Osteoblast (primary cell): ENCODE results near the gene PTPRD. TPM values are rescaled to one million over a fixed set of nuclear protein-coding genes. Genes with fewer than 3 reads are reported as not detected.

Experiments used
- DNase-seq: peaks from one replicate; pipeline ENCODE4 v3.0.0; 2011; ENCODE audit warnings: low spot score, mixed read lengths; ENCODE audit not compliant: insufficient read length; ENCODE audit errors: missing footprints
- H2AFZ ChIP-seq: 2 replicates; pipeline ENCODE4 v1.6.0; 2011; ENCODE audit warnings: mild to moderate bottlenecking, low read length
- H3K27ac ChIP-seq: 2 replicates; pipeline ENCODE4 v1.5.1; 2011; ENCODE audit warnings: mild to moderate bottlenecking, low read depth, low read length, moderate library complexity
- H3K27me3 ChIP-seq: 2 replicates; pipeline ENCODE4 v1.6.0; 2012; ENCODE audit warnings: mild to moderate bottlenecking, control low read depth, inconsistent platforms, low read length, moderate library complexity; ENCODE audit not compliant: insufficient read depth
- H3K36me3 ChIP-seq: 2 replicates; pipeline ENCODE4 v1.5.1; 2011; ENCODE audit warnings: mild to moderate bottlenecking, low read length, control low read depth, moderate library complexity; ENCODE audit not compliant: insufficient read depth
- H3K4me1 ChIP-seq: 2 replicates; pipeline ENCODE4 v1.5.1; 2011; ENCODE audit warnings: mild to moderate bottlenecking, low read length, control low read depth, moderate library complexity; ENCODE audit not compliant: insufficient read depth
- H3K4me2 ChIP-seq: 2 replicates; pipeline ENCODE4 v1.6.0; 2011; ENCODE audit warnings: mild to moderate bottlenecking, low read length; ENCODE audit not compliant: insufficient read depth
- H3K4me3 ChIP-seq: fragments of 200-600 bp; sonication (generic); 3 replicates; pipeline ENCODE4 v1.5.1; 2012; ENCODE audit warnings: mild to moderate bottlenecking, low read length, inconsistent platforms; ENCODE audit not compliant: insufficient read depth
- H3K79me2 ChIP-seq: 2 replicates; pipeline ENCODE4 v1.6.0; 2012; ENCODE audit warnings: mild to moderate bottlenecking, low read length, control low read depth, inconsistent platforms; ENCODE audit not compliant: insufficient read depth
- H3K9me3 ChIP-seq: 2 replicates; pipeline ENCODE4 v1.5.1; 2011; ENCODE audit warnings: low read depth, low read length, control low read depth
- H4K20me1 ChIP-seq: 2 replicates; pipeline ENCODE4 v1.6.0; 2012; ENCODE audit warnings: mild to moderate bottlenecking, low read length, control low read depth; ENCODE audit not compliant: insufficient read depth
- CTCF ChIP-seq: IDR thresholded peaks from 2 replicates; pipeline ENCODE4 v1.5.1; 2011; ENCODE audit warnings: mild to moderate bottlenecking, low read depth, low read length, moderate library complexity; ENCODE audit errors: extremely low read depth
- total RNA-seq: library from RNA; depleted of rRNA; stranded (reverse); fragments of >200 nt; gene quantifications from 2 replicates; pipeline ENCODE4 v1.2.3, GENCODE V29; 2012

Gene PTPRD
- total RNA-seq, 1 donor, result 23.9 TPM

- H3K4me3 ChIP-seq, result no peak overlapping the region
- H3K27me3 ChIP-seq, result no peaks in the 10 kb centered on the region
- H3K36me3 ChIP-seq, result no peaks in the 10 kb centered on the region
- no peak for TF ChIP-seq CTCF
- no peak overlapping the region for H3K4me2 ChIP-seq
- H3K4me1 ChIP-seq, result no peaks in the 10 kb centered on the region
- H3K9me3 ChIP-seq, result no peaks in the 10 kb centered on the region
- DNase-seq, result no peak
- no peak overlapping the region for H2AFZ ChIP-seq
- no peaks in the 10 kb centered on the region for H4K20me1 ChIP-seq
- no peaks in the 10 kb centered on the region for H3K79me2 ChIP-seq
- no peak overlapping the region for H3K27ac ChIP-seq
Measured at GRCh38 chr9:8961186-8961851, 1651.5 kb downstream of the PTPRD start.

- Histone ChIP-seq H3K27ac (no peak overlapping the region), H3K4me2 (no peak overlapping the region), H3K4me1 (no peaks in the 10 kb centered on the region), H3K4me3 (no peak overlapping the region), H3K36me3 (no peaks in the 10 kb centered on the region), H2AFZ (no peak overlapping the region), H3K9me3 (no peaks in the 10 kb centered on the region), H3K27me3 (no peaks in the 10 kb centered on the region), H3K79me2 (no peaks in the 10 kb centered on the region), H4K20me1 (no peaks in the 10 kb centered on the region)
- no peak for DNase-seq
- no peak for TF ChIP-seq CTCF
Measured at GRCh38 chr9:8960254-8960653, 1652.5 kb downstream of the PTPRD start.

- H3K27me3 ChIP-seq, result no peaks in the 10 kb centered on the region
- H2AFZ ChIP-seq, result no peak overlapping the region
- H3K4me1 ChIP-seq, result no peaks in the 10 kb centered on the region
- H3K36me3 ChIP-seq, result no peaks in the 10 kb centered on the region
- H3K4me3 ChIP-seq, result no peak overlapping the region
- H3K9me3 ChIP-seq, result no peaks in the 10 kb centered on the region
- H3K79me2 ChIP-seq, result no peaks in the 10 kb centered on the region
- no peak overlapping the region for H3K27ac ChIP-seq
- DNase-seq, result no peak
- TF ChIP-seq CTCF, result no peak
- no peaks in the 10 kb centered on the region for H4K20me1 ChIP-seq
- H3K4me2 ChIP-seq, result no peak overlapping the region
Measured at GRCh38 chr9:8958358-8958757, 1654.4 kb downstream of the PTPRD start.

GRCh38 chr9:8955315-8955714 is 1657.5 kb downstream of the PTPRD start:
- DNase-seq, result no peak
- no peaks in the 10 kb centered on the region for H3K36me3 ChIP-seq
- no peaks in the 10 kb centered on the region for H3K79me2 ChIP-seq
- no peak overlapping the region for H3K4me2 ChIP-seq
- H3K4me3 ChIP-seq, result no peak overlapping the region
- no peaks in the 10 kb centered on the region for H4K20me1 ChIP-seq
- H2AFZ ChIP-seq, result no peak overlapping the region
- TF ChIP-seq CTCF, result no peak
- H3K9me3 ChIP-seq, result no peaks in the 10 kb centered on the region
- no peaks in the 10 kb centered on the region for H3K4me1 ChIP-seq
- no peaks in the 10 kb centered on the region for H3K27me3 ChIP-seq
- no peak overlapping the region for H3K27ac ChIP-seq
